Measurements from ENCODE around the gene CA4.

- TF ChIP-seq PHF8 (IDR thresholded peaks at IDR 0.05; ENCODE audit: borderline replicate concordance, low read depth), result no peak
- TF ChIP-seq, protein P1, sequence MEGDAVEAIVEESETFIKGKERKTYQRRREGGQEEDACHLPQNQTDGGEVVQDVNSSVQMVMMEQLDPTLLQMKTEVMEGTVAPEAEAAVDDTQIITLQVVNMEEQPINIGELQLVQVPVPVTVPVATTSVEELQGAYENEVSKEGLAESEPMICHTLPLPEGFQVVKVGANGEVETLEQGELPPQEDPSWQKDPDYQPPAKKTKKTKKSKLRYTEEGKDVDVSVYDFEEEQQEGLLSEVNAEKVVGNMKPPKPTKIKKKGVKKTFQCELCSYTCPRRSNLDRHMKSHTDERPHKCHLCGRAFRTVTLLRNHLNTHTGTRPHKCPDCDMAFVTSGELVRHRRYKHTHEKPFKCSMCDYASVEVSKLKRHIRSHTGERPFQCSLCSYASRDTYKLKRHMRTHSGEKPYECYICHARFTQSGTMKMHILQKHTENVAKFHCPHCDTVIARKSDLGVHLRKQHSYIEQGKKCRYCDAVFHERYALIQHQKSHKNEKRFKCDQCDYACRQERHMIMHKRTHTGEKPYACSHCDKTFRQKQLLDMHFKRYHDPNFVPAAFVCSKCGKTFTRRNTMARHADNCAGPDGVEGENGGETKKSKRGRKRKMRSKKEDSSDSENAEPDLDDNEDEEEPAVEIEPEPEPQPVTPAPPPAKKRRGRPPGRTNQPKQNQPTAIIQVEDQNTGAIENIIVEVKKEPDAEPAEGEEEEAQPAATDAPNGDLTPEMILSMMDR (IDR thresholded peaks at IDR 0.05), result no peak
- TF ChIP-seq, protein P2, sequence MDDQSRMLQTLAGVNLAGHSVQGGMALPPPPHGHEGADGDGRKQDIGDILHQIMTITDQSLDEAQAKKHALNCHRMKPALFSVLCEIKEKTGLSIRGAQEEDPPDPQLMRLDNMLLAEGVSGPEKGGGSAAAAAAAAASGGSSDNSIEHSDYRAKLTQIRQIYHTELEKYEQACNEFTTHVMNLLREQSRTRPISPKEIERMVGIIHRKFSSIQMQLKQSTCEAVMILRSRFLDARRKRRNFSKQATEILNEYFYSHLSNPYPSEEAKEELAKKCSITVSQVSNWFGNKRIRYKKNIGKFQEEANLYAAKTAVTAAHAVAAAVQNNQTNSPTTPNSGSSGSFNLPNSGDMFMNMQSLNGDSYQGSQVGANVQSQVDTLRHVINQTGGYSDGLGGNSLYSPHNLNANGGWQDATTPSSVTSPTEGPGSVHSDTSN (IDR thresholded peaks at IDR 0.05), result no peak
These were observed 1.4 kb upstream of the CA4 start for GRCh38 chr17:60148373-60148772.
